Measurements from ENCODE around the gene TAF10. TPM values are rescaled to one million over a fixed set of nuclear protein-coding genes. Genes with fewer than 3 reads are reported as not detected.

The TAF10 gene
- total and polyA plus RNA-seq, 2 of the 13 experiments (the other 11 are each of a cell fraction or from before 2014, with no cell fraction given): 71.3 to 134 TPM

- TF ChIP-seq BCLAF1 (IDR thresholded peaks at IDR 0.05) (no peak), RXRA (CRISPR knock-in tag; IDR thresholded peaks at IDR 0.05) (no peak), MTF1 (CRISPR knock-in tag; IDR thresholded peaks at IDR 0.05) (no peak), E2F1 (CRISPR knock-in tag; IDR thresholded peaks at IDR 0.05) (no peak), ZNF292 (CRISPR knock-in tag; IDR thresholded peaks at IDR 0.05; ENCODE audit: borderline replicate concordance, low read depth) (no peak), HOXA5 (CRISPR knock-in tag; IDR thresholded peaks at IDR 0.05) (0 out of 2 replicates have a peak, but pooled peaks have one; percentile 46), STAT6 (CRISPR knock-in tag; IDR thresholded peaks at IDR 0.05; ENCODE audit: borderline replicate concordance) (no peak; the same call in 1 of the 2 replicates), SMAD1 (CRISPR knock-in tag; IDR thresholded peaks at IDR 0.05; ENCODE audit: borderline replicate concordance, low read depth) (no peak), ATF7 (IDR thresholded peaks at IDR 0.05) (no peak), ATF7 (CRISPR knock-in tag; IDR thresholded peaks at IDR 0.05) (no peak), PRDM15 (CRISPR knock-in tag; IDR thresholded peaks at IDR 0.05) (no peak), ZFYVE20 (CRISPR knock-in tag; IDR thresholded peaks at IDR 0.05; ENCODE audit: borderline replicate concordance, low read depth) (no peak), PHF20 (CRISPR knock-in tag; IDR thresholded peaks at IDR 0.05) (peak; percentile 94), ZUFSP (CRISPR knock-in tag; IDR thresholded peaks at IDR 0.05; ENCODE audit: borderline replicate concordance) (no peak), PHF8 (CRISPR knock-in tag; IDR thresholded peaks at IDR 0.05) (peak; percentile 60; the same call in 1 of the 2 replicates), NR2F6 (IDR thresholded peaks at IDR 0.05) (no peak), NR2F6 (CRISPR knock-in tag; IDR thresholded peaks at IDR 0.05) (peak; percentile 27; the same call in 1 of the 2 replicates)
Measured at GRCh38 chr11:6619004-6619745, 7.2 kb upstream of the TAF10 start, which contains the start of gene TPP1 (continued).

All from HepG2 (cell line).